ENCODE measurements around the gene RCSD1.

RCSD1 gene

DNA sequence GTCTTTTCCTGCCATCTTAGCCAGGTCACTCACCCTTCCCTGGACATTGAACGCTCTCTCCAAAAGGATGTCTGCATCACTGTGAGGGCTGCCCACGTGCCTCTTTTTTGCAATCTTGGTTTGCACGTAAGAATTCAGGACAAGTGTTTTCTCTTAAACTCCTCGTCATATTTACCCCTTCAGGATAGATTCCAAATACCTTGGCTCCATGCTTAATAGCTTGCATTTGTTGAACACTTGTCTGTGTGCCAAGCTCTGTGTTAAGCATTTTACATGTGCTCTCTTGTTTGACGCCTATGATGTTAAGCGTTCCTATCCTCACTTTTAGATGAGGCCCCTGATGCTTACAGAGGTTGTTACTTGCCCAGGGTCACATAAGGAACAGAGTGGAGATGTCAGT lies 29.8 kb downstream of the RCSD1 start:
- peak overlapping the region; percentile 23 for H3K27ac ChIP-seq (ENCODE audit: low read depth, low read length)
- H3K18ac ChIP-seq (ENCODE audit: low read length), result no peak overlapping the region
- peak overlapping the region; percentile 38 for H2AK5ac ChIP-seq (ENCODE audit: low read length)
- WGBS (ENCODE audit: extremely low coverage, insufficient coverage, insufficient read length), result no CpG with 5 or more reads among the region's 6 CpGs
- no peaks in the 10 kb centered on the region for H3K9me3 ChIP-seq (ENCODE audit: insufficient read depth, low read depth, low read length)
- H3K79me2 ChIP-seq (ENCODE audit: control insufficient read depth, insufficient read depth, low read length, poor library complexity), result no peaks in the 10 kb centered on the region
- H3K79me1 ChIP-seq (ENCODE audit: low read length), result peaks cover 16% of the 10 kb centered on the region
- H3K14ac ChIP-seq (ENCODE audit: low read length), result peak overlapping the region; percentile 47
- H3K9ac ChIP-seq (ENCODE audit: low read length), result no peak overlapping the region
- peak overlapping the region; percentile 68 for H4K91ac ChIP-seq (ENCODE audit: low read depth, low read length)
- no peak overlapping the region for H3K4ac ChIP-seq (ENCODE audit: low read depth, low read length)
- H2BK120ac ChIP-seq (ENCODE audit: insufficient read depth, low read length, poor library complexity), result peak overlapping the region; percentile 67
- DNase-seq, result no peak
- no peak overlapping the region for H3K23ac ChIP-seq (ENCODE audit: low read length)
- no peaks in the 10 kb centered on the region for H3K36me3 ChIP-seq (ENCODE audit: control insufficient read depth in 1 of 2, insufficient read depth in 2 of 2, low read length in 2 of 2)
- H3K4me2 ChIP-seq (ENCODE audit: low read length), result no peak overlapping the region
- H4K8ac ChIP-seq (ENCODE audit: low read depth, low read length), result peak overlapping the region; percentile 15
- no peak overlapping the region for H3K4me3 ChIP-seq (ENCODE audit: low read depth, low read length)
- H2AFZ ChIP-seq (ENCODE audit: insufficient read depth, low read length, poor library complexity), result no peak overlapping the region
- H2BK5ac ChIP-seq (ENCODE audit: low read depth, low read length, poor library complexity), result peak overlapping the region; percentile 42
- peaks cover 17 to 29% of the 10 kb centered on the region in 2 experiments for H3K4me1 ChIP-seq (ENCODE audit: control insufficient read depth in 1 of 2, insufficient read depth in 2 of 2, low read length in 2 of 2)
- H3K27me3 ChIP-seq (ENCODE audit: insufficient read depth, low read length), result no peaks in the 10 kb centered on the region
- H4K12ac ChIP-seq (ENCODE audit: low read depth, low read length), result no peak overlapping the region
- peak overlapping the region; percentile 86 for H2BK12ac ChIP-seq (ENCODE audit: low read length)

DNA sequence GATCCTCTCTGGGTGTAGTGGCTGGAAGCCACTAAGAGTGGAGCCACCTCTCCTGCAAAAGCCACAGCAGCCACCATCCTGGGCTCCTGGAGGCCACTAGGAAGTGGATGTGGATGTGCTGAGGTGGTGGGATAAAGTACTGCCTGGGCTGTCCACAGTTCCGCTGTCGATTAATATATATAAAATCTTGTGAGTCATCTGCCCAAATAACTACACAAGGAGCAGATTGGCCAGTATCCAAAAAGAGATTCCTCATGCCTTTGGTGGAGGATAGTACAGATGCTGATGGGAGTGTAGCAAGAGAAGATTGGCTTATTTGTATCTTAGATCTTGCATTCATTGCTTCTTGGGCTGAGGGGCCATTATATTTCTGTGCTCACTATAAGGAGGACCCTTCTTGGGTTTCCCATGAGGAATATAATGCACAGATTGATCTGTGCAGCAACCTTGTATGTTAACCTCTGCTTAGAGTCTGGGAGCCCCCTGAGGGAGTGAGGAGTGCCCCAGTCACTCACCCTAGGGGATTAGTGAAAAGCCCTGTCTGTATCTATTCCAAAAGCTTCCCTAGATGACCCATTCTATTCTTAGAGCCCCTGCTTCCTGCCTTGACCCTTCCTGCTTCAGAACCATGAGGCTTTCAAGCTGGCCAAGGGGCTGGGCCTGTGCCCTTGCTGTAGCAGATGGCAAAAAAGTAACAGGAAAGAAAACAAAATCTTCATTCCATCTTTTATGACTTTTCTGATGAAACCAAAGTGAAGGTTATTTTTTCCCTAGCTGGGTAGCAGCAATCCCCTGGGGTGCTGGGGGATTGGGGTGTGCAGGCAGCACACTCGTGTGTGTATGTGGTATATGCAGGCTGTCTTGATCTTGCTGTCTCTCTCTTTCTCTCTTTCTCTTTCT lies 31.7 kb downstream of the RCSD1 start:
- no CpG with 5 or more reads among the region's 3 CpGs for WGBS (ENCODE audit: extremely low coverage, insufficient coverage, insufficient read length)
- H3K4me2 ChIP-seq (ENCODE audit: low read length), result no peak overlapping the region
- H2BK12ac ChIP-seq (ENCODE audit: low read length), result peak overlapping the region; percentile 39
- no peak overlapping the region for H4K8ac ChIP-seq (ENCODE audit: low read depth, low read length)
- H3K18ac ChIP-seq (ENCODE audit: low read length), result no peak overlapping the region
- H3K4me3 ChIP-seq (ENCODE audit: low read depth, low read length), result no peak overlapping the region
- no peaks in the 10 kb centered on the region for H3K36me3 ChIP-seq (ENCODE audit: control insufficient read depth in 1 of 2, insufficient read depth in 2 of 2, low read length in 2 of 2)
- no peak overlapping the region for H2BK120ac ChIP-seq (ENCODE audit: insufficient read depth, low read length, poor library complexity)
- H3K4ac ChIP-seq (ENCODE audit: low read depth, low read length), result no peak overlapping the region
- no peak overlapping the region for H2AFZ ChIP-seq (ENCODE audit: insufficient read depth, low read length, poor library complexity)
- no peak overlapping the region for H3K9ac ChIP-seq (ENCODE audit: low read length)
- no peaks in the 10 kb centered on the region for H3K79me2 ChIP-seq (ENCODE audit: control insufficient read depth, insufficient read depth, low read length, poor library complexity)
- H4K12ac ChIP-seq (ENCODE audit: low read depth, low read length), result no peak overlapping the region
- no peak overlapping the region for H3K23ac ChIP-seq (ENCODE audit: low read length)
- DNase-seq, result no peak
- H3K27ac ChIP-seq (ENCODE audit: low read depth, low read length), result no peak overlapping the region
- no peaks in the 10 kb centered on the region for H3K27me3 ChIP-seq (ENCODE audit: insufficient read depth, low read length)
- H3K9me3 ChIP-seq (ENCODE audit: insufficient read depth, low read depth, low read length), result no peaks in the 10 kb centered on the region
- peaks cover 16% of the 10 kb centered on the region for H3K79me1 ChIP-seq (ENCODE audit: low read length)
- peak overlapping the region; percentile 21 for H4K91ac ChIP-seq (ENCODE audit: low read depth, low read length)
- peaks cover 22 to 31% of the 10 kb centered on the region in 2 experiments for H3K4me1 ChIP-seq (ENCODE audit: control insufficient read depth in 1 of 2, insufficient read depth in 2 of 2, low read length in 2 of 2)
- no peak overlapping the region for H3K14ac ChIP-seq (ENCODE audit: low read length)
- H2BK5ac ChIP-seq (ENCODE audit: low read depth, low read length, poor library complexity), result peak overlapping the region; percentile 13
- H2AK5ac ChIP-seq (ENCODE audit: low read length), result peak overlapping the region; percentile 94

DNA sequence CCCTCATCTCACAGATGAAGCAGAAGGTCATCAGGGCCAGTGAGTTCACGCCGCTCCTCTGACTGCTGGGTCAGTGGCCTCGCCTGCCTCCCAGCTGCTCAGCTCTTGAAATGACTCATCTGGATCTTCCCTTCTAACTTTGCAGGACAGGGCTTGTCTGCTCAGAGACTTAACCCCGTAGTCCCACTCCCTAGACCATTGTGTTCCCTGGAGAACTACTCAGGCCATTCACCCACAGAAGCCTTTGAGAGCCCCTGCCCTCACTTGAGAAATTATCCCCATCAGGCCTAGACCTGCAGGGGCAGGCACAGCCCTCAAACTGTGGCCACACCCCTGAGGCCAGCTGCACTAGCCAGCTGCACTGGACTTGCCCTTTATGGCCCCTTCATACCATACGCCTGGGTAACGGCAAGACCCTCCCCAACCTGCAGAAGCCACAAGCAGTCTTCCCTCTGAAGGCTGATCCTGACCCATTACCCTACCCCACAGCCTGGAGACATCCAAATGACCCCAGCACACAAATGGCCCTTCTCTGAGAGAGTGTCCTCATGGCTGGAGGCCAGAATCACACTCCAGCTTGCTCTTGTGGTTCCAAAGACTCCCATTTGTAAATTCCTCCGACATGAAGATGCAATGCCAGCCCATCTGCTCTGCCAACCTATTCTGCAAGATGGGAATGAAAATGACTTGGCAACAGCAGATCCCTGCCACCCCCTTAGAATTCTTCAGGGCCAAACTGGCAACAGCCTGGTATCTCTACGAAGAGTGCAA lies 33.2 kb downstream of the RCSD1 start:
- H2BK120ac ChIP-seq (ENCODE audit: insufficient read depth, low read length, poor library complexity), result peak overlapping the region; percentile 0
- no CpG with 5 or more reads among the region's 8 CpGs for WGBS (ENCODE audit: extremely low coverage, insufficient coverage, insufficient read length)

DNA sequence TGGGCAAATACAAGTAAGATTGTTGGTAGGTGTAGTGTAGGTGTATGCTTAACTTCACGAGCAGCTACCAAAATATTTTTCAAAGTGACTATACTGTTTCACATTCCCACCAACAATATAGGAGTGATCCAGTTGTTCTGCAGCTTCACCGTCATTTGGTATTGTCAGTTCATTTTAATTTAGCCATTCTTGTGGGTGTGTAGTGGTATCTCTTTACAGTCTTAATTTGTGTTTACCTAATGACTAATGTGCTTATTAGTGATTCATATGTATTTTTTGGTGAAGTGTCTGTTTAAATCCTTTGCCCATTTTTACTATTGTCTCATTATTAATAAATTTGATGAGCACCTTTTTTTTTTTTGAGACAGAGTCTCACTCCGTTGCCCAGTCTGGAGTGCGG lies 35.4 kb downstream of the RCSD1 start:
- Histone ChIP-seq H3K18ac (ENCODE audit: low read length) (no peak overlapping the region), H3K27ac (ENCODE audit: low read depth, low read length) (no peak overlapping the region), H3K4me3 (ENCODE audit: low read depth, low read length) (no peak overlapping the region), H2BK12ac (ENCODE audit: low read length) (no peak overlapping the region), H3K4me1 (ENCODE audit: control insufficient read depth in 1 of 2, insufficient read depth in 2 of 2, low read length in 2 of 2) (peaks cover 31 to 33% of the 10 kb centered on the region in 2 experiments), H3K36me3 (ENCODE audit: control insufficient read depth in 1 of 2, insufficient read depth in 2 of 2, low read length in 2 of 2) (no peaks in the 10 kb centered on the region), H2BK5ac (ENCODE audit: low read depth, low read length, poor library complexity) (no peak overlapping the region), H3K27me3 (ENCODE audit: insufficient read depth, low read length) (no peaks in the 10 kb centered on the region), H3K9me3 (ENCODE audit: insufficient read depth, low read depth, low read length) (no peaks in the 10 kb centered on the region), H3K4ac (ENCODE audit: low read depth, low read length) (no peak overlapping the region), H3K23ac (ENCODE audit: low read length) (no peak overlapping the region), H2BK120ac (ENCODE audit: insufficient read depth, low read length, poor library complexity) (no peak overlapping the region), H3K79me2 (ENCODE audit: control insufficient read depth, insufficient read depth, low read length, poor library complexity) (no peaks in the 10 kb centered on the region), H3K9ac (ENCODE audit: low read length) (no peak overlapping the region), H4K8ac (ENCODE audit: low read depth, low read length) (no peak overlapping the region), H4K12ac (ENCODE audit: low read depth, low read length) (no peak overlapping the region), H3K4me2 (ENCODE audit: low read length) (no peak overlapping the region), H2AFZ (ENCODE audit: insufficient read depth, low read length, poor library complexity) (no peak overlapping the region), H3K14ac (ENCODE audit: low read length) (no peak overlapping the region), H4K91ac (ENCODE audit: low read depth, low read length) (no peak overlapping the region), H2AK5ac (ENCODE audit: low read length) (no peak overlapping the region), H3K79me1 (ENCODE audit: low read length) (peaks cover 20% of the 10 kb centered on the region)
- WGBS (ENCODE audit: extremely low coverage, insufficient coverage, insufficient read length), result no CpG with 5 or more reads among the region's 4 CpGs
- no peak for DNase-seq

More for the DNA sequence above, 33.2 kb downstream of the RCSD1 start:
- DNase-seq, result peak in 1 of 2 donors; percentile 34
- Histone ChIP-seq H3K36me3 (ENCODE audit: control insufficient read depth in 1 of 2, insufficient read depth in 2 of 2, low read length in 2 of 2) (no peaks in the 10 kb centered on the region), H3K27ac (ENCODE audit: low read depth, low read length) (peak overlapping the region; percentile 16), H4K8ac (ENCODE audit: low read depth, low read length) (no peak overlapping the region), H3K79me1 (ENCODE audit: low read length) (peaks cover 19% of the 10 kb centered on the region), H4K91ac (ENCODE audit: low read depth, low read length) (peak overlapping the region; percentile 9), H3K4ac (ENCODE audit: low read depth, low read length) (no peak overlapping the region), H3K23ac (ENCODE audit: low read length) (no peak overlapping the region), H3K27me3 (ENCODE audit: insufficient read depth, low read length) (no peaks in the 10 kb centered on the region), H4K12ac (ENCODE audit: low read depth, low read length) (no peak overlapping the region), H3K79me2 (ENCODE audit: control insufficient read depth, insufficient read depth, low read length, poor library complexity) (no peaks in the 10 kb centered on the region), H3K4me3 (ENCODE audit: low read depth, low read length) (no peak overlapping the region), H3K18ac (ENCODE audit: low read length) (no peak overlapping the region), H3K4me1 (ENCODE audit: control insufficient read depth in 1 of 2, insufficient read depth in 2 of 2, low read length in 2 of 2) (peaks cover 22 to 31% of the 10 kb centered on the region in 2 experiments), H3K9ac (ENCODE audit: low read length) (no peak overlapping the region), H2BK12ac (ENCODE audit: low read length) (peak overlapping the region; percentile 12), H2AK5ac (ENCODE audit: low read length) (no peak overlapping the region), H3K9me3 (ENCODE audit: insufficient read depth, low read depth, low read length) (no peaks in the 10 kb centered on the region), H2AFZ (ENCODE audit: insufficient read depth, low read length, poor library complexity) (no peak overlapping the region), H3K14ac (ENCODE audit: low read length) (no peak overlapping the region), H3K4me2 (ENCODE audit: low read length) (no peak overlapping the region), H2BK5ac (ENCODE audit: low read depth, low read length, poor library complexity) (peak overlapping the region; percentile 7)

Data from trophoblast cell (in vitro differentiated cells and primary cell).